Measurements from ENCODE around the gene PNPLA6. TPM values are rescaled to one million over a fixed set of nuclear protein-coding genes. Genes with fewer than 3 reads are reported as not detected.

PNPLA6 gene
- total and polyA plus RNA-seq, 10 of the 15 experiments (the other 5 are each of a cell fraction or from before 2014, with no cell fraction given) = 0.95 to 105 (median 40.0) TPM

DNA sequence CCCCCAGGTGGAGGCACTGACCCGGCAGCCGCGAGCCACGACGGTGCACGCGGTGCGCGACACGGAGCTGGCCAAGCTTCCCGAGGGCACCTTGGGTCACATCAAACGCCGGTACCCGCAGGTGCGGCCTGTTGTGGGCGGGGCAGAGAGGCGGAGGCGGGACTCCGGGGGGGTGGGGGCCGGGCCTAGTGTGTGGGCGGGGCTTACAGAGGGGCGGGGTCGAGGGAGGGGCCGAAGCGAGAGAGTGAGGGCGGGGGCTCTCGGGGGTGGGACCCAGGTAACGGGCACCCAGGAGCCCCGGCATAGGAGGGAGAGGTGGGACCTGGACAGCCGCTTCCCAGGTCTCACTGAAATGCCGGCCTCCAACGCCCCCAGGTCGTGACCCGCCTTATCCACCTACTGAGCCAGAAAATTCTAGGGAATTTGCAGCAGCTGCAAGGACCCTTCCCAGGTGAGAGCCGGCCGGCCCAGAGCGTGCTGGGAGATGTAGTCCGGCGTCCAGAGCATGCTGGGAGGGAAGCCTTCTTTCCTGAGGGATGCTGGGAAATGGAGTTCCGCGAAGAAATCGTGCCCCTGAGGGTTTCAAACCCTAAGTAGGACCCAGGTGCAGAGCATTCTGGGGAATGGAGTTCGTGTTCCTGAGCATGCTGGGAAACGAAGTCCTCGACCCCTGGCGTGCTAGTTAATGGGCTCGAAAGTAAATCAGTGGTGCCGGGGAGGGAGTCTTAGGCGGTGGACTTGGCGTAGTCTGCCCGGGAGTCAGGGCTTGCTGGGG lies 15.7 kb downstream of the PNPLA6 start:
- Histone ChIP-seq H4K20me1 (ENCODE audit: control insufficient read depth, insufficient read depth) (no peaks in the 10 kb centered on the region), H3K27me3 (replicated peaks in 1 of 2; ENCODE audit: control insufficient read depth in 2 of 2, insufficient read depth in 2 of 2, low read length in 1 of 2) (no peaks in the 10 kb centered on the region), H3K4me3 (no peak overlapping the region), H2AFZ (ENCODE audit: control insufficient read depth, low read depth, low read length) (no peak overlapping the region), H3K36me3 (ENCODE audit: control insufficient read depth in 2 of 2, insufficient read depth in 2 of 2, low read length in 1 of 2) (peaks cover 7 to 8% of the 10 kb centered on the region in 2 experiments), H3K9me3 (replicated peaks; ENCODE audit: control insufficient read depth, insufficient read depth, low read length) (no peaks in the 10 kb centered on the region), H3K27ac (ENCODE audit: control insufficient read depth, insufficient read depth) (no peak overlapping the region), H3K4me2 (ENCODE audit: control insufficient read depth, insufficient read depth) (no peak overlapping the region), H3K9ac (ENCODE audit: control insufficient read depth, insufficient read depth, low read length) (no peak overlapping the region), H3K79me2 (ENCODE audit: control insufficient read depth, insufficient read depth, low read length) (no peaks in the 10 kb centered on the region), H3K4me1 (ENCODE audit: control insufficient read depth, insufficient read depth, low read length) (no peaks in the 10 kb centered on the region; the same call in 1 of the 2 replicates)
- no TSS peak for BruUV-seq (replicated peaks)
- WGBS (ENCODE audit: insufficient coverage, insufficient replicate concordance, low lambda C conversion rate, missing lambda C conversion rate) = 77% methylated on average over 43 of the region's 51 CpGs
- intact Hi-C loops (cut with micrococcal nuclease; ENCODE audit: unreplicated experiment) (no loop called here), in situ Hi-C loops (cut with MboI) (no loop called here)
- ATAC-seq (peak; percentile 57), DNase-seq (ENCODE audit: low read depth, low spot score) (no peak), FAIRE-seq (no peak)
- ChIA-PET RAD21 (ENCODE audit: unreplicated experiment) (no interaction called here), CTCF (no interaction called here), SMC1A (ENCODE audit: uncharacterized antibody, unreplicated experiment) (no interaction called here), POLR2A (no interaction called here)
- TF ChIP-seq POU2F2 (IDR thresholded peaks at IDR 0.05; ENCODE audit: borderline replicate concordance, low read depth, low read length) (no peak), PRDM15 (CRISPR knock-in tag; IDR thresholded peaks at IDR 0.05) (no peak), ZNF207 (IDR thresholded peaks at IDR 0.05; ENCODE audit: borderline replicate concordance) (no peak), IKZF1 (conservative IDR thresholded peaks at IDR 0.05) (peak; percentile 65), TCF12 (IDR thresholded peaks at IDR 0.05; ENCODE audit: low read depth, low read length) (no peak), SMAD5 (IDR thresholded peaks at IDR 0.05; ENCODE audit: low read depth) (no peak), MEF2B (IDR thresholded peaks at IDR 0.05; ENCODE audit: partially characterized antibody, poor library complexity, severe bottlenecking) (no peak), NFYB (IDR thresholded peaks at IDR 0.05; ENCODE audit: insufficient read depth, low read depth, low read length) (no peak), CREM (IDR thresholded peaks at IDR 0.05; ENCODE audit: low read depth) (peak; percentile 66; the same call in 1 of the 2 replicates), CEBPB (IDR thresholded peaks at IDR 0.05; ENCODE audit: borderline replicate concordance in 1 of 2, low read depth in 2 of 2, low read length in 2 of 2) (no peak), ELK1 (IDR thresholded peaks at IDR 0.05; ENCODE audit: low read depth, low read length) (no peak), TCF7 (IDR thresholded peaks at IDR 0.05; ENCODE audit: borderline replicate concordance) (no peak), CHD4 (IDR thresholded peaks at IDR 0.05) (no peak), POLR2AphosphoS5 (IDR thresholded peaks at IDR 0.05; ENCODE audit: low read length) (no peak), MYC (IDR thresholded peaks at IDR 0.05; ENCODE audit: insufficient read depth, insufficient read length, insufficient replicate concordance, low read length, severe bottlenecking) (no peak), DPF2 (IDR thresholded peaks at IDR 0.05) (no peak)
- TF ChIP-seq, protein P1, sequence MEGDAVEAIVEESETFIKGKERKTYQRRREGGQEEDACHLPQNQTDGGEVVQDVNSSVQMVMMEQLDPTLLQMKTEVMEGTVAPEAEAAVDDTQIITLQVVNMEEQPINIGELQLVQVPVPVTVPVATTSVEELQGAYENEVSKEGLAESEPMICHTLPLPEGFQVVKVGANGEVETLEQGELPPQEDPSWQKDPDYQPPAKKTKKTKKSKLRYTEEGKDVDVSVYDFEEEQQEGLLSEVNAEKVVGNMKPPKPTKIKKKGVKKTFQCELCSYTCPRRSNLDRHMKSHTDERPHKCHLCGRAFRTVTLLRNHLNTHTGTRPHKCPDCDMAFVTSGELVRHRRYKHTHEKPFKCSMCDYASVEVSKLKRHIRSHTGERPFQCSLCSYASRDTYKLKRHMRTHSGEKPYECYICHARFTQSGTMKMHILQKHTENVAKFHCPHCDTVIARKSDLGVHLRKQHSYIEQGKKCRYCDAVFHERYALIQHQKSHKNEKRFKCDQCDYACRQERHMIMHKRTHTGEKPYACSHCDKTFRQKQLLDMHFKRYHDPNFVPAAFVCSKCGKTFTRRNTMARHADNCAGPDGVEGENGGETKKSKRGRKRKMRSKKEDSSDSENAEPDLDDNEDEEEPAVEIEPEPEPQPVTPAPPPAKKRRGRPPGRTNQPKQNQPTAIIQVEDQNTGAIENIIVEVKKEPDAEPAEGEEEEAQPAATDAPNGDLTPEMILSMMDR (IDR thresholded peaks at IDR 0.05 in 2 of 3, conservative IDR thresholded peaks at IDR 0.05 in 1 of 3; ENCODE audit: control insufficient read depth in 2 of 3, extremely low read depth in 1 of 3, insufficient read depth in 1 of 3, low read depth in 3 of 3, low read length in 3 of 3) = no peak

Measured in GM12878 (cell line).